HepG2 (cell line): ENCODE measurements around the gene PDZD7. TPM values are rescaled to one million over a fixed set of nuclear protein-coding genes. Genes with fewer than 3 reads are reported as not detected.

ENCODE experiments used
- ATAC-seq: fragments of 200-7000 bp; cut with Tn5 transposase; 3 replicates; pipeline ENCODE4 v1.9.1; 2020; ENCODE audit warnings: mild to moderate bottlenecking, moderate library complexity
- BruUV-seq: library from RNA; stranded (reverse); fragments of 400-500 nt; replicated peaks from 2 replicates; lab custom pipeline; 2021; lab: Mats Ljungman, UMichigan
- CTCF ChIA-PET: fragments of 300-600 bp; formaldehyde crosslinking; extraction: SDS; loops from one replicate; lab custom pipeline; 2021; ENCODE audit warnings: low total read pairs, inconsistent platforms, low intra/inter-chr PET ratio; lab: Yijun Ruan, JAX
- POLR2A ChIA-PET: fragments of 350-600 bp; sonication (Branson Sonifier 250); formaldehyde crosslinking; loops from one replicate; lab custom pipeline; 2020; ENCODE audit warnings: antibody characterized with exemption, inconsistent platforms; lab: Yijun Ruan, JAX
- DNase-seq: peaks from one replicate; pipeline ENCODE4 v3.0.0-alpha.2; 2015; ENCODE audit warnings: low spot score
- FAIRE-seq: peaks from 3 replicates; lab custom pipeline; 2011; peaks lifted over from hg19 to GRCh38; lab: Jason Lieb, UNC
- H2AFZ ChIP-seq: one replicate; pipeline ENCODE4 v1.6.1; 2011; ENCODE audit warnings: low read length, inconsistent platforms
- H3K27ac ChIP-seq: fragments of 300-600 bp; 3 replicates; pipeline ENCODE4 v1.8.0; 2011; ENCODE audit warnings: mixed run types, mild to moderate bottlenecking, mixed read lengths, low read length, inconsistent platforms; ENCODE audit not compliant: insufficient read depth; ENCODE audit errors: extremely low read length
- H3K27me3 ChIP-seq, 2 experiments: fragments of 200-600 bp in 1 of 2; 2 replicates in 1 of 2; 3 replicates in 1 of 2; pipeline versions ENCODE4 v1.6.0 to v1.8.0; 2011; ENCODE audit warnings: low read length in 2 of 2, mild to moderate bottlenecking in 2 of 2, moderate library complexity in 2 of 2, inconsistent platforms in 1 of 2; ENCODE audit not compliant: insufficient read depth in 2 of 2, control insufficient read depth in 1 of 2
- H3K36me3 ChIP-seq, 2 experiments: fragments of 200-600 bp in 1 of 2; replicated peaks in 1 of 2; 2 replicates in 1 of 2; 3 replicates in 1 of 2; pipeline versions ENCODE4 v1.5.1 to v1.8.0; 2011; ENCODE audit warnings: low read length in 2 of 2, inconsistent platforms in 1 of 2; ENCODE audit not compliant: insufficient read depth in 2 of 2, control insufficient read depth in 1 of 2
- H3K4me1 ChIP-seq: 2 replicates; pipeline ENCODE4 v1.5.1; 2012; ENCODE audit warnings: low read length, inconsistent platforms; ENCODE audit not compliant: insufficient read depth
- H3K4me2 ChIP-seq: 2 replicates; pipeline ENCODE4 v1.6.0; 2011; ENCODE audit warnings: low read depth, low read length, inconsistent platforms
- H3K4me3 ChIP-seq, 3 experiments: fragments of 200-600 bp in 1 of 3; sonication (generic), shearing (Covaris generic) in 1 of 3; replicated peaks in 1 of 3; 2 replicates each; pipeline ENCODE4 v1.5.1; 2011 to 2016; ENCODE audit warnings: low read length in 3 of 3, inconsistent platforms in 2 of 3, low read depth in 2 of 3, mild to moderate bottlenecking in 2 of 3, control low read depth in 1 of 3, mixed read lengths in 1 of 3; ENCODE audit not compliant: insufficient read depth in 1 of 3
- H3K79me2 ChIP-seq: one replicate; pipeline ENCODE4 v1.6.1; 2011; ENCODE audit warnings: low read length, inconsistent platforms; ENCODE audit not compliant: insufficient read depth
- H3K9ac ChIP-seq: 2 replicates; pipeline ENCODE4 v1.6.0; 2011; ENCODE audit warnings: mild to moderate bottlenecking, low read depth, low read length, inconsistent platforms; ENCODE audit not compliant: insufficient read depth
- H3K9me3 ChIP-seq: 2 replicates; pipeline ENCODE4 v1.5.1; 2012; ENCODE audit warnings: mild to moderate bottlenecking, low read length
- H4K20me1 ChIP-seq: 2 replicates; pipeline ENCODE4 v1.6.0; 2011; ENCODE audit warnings: inconsistent platforms, mild to moderate bottlenecking, low read length, moderate library complexity; ENCODE audit not compliant: insufficient read depth
- AGO2 ChIP-seq: fragments of 200-400 bp; formaldehyde crosslinking; optimal IDR thresholded peaks from 2 replicates; pipeline ENCODE3; 2017; ENCODE audit warnings: mild to moderate bottlenecking, low read depth, low read length, moderate library complexity
- ELK4 ChIP-seq: sonication (generic); formaldehyde crosslinking; IDR thresholded peaks from 2 replicates; pipeline ENCODE4 v1.9.0; 2021; ENCODE audit warnings: missing genetic modification reagents, borderline replicate concordance
- ERF ChIP-seq: IDR thresholded peaks from 2 replicates; pipeline ENCODE4 v1.6.1; 2018; ENCODE audit warnings: missing biosample characterization, missing genetic modification reagents
- GATAD1 ChIP-seq: IDR thresholded peaks from 2 replicates; pipeline ENCODE4 v1.6.1; 2016; ENCODE audit warnings: missing genetic modification reagents, missing compliant biosample characterization
- HDAC2 ChIP-seq: sonication (generic); formaldehyde crosslinking; IDR thresholded peaks from 2 replicates; pipeline ENCODE4 v1.4.0; 2020; ENCODE audit warnings: missing genetic modification reagents
- NFIC ChIP-seq: IDR thresholded peaks from 2 replicates; pipeline ENCODE4 v1.6.1; 2012; ENCODE audit warnings: mild to moderate bottlenecking, low read length, inconsistent platforms
- NFYB ChIP-seq: sonication (generic); formaldehyde crosslinking; IDR thresholded peaks from 2 replicates; pipeline ENCODE4 v1.4.0; 2020; ENCODE audit warnings: missing genetic modification reagents
- NKX3-1 ChIP-seq: sonication (generic); formaldehyde crosslinking; IDR thresholded peaks from 2 replicates; pipeline ENCODE4 v1.5.0; 2020; ENCODE audit warnings: missing genetic modification reagents
- SIN3B ChIP-seq: fragments of 150-350 bp; IDR thresholded peaks from 2 replicates; pipeline ENCODE4 v1.6.1; 2014; ENCODE audit warnings: low read length
- ZNF598 ChIP-seq: sonication (generic); formaldehyde crosslinking; IDR thresholded peaks from 2 replicates; pipeline ENCODE4 v1.5.1; 2020; ENCODE audit warnings: mild to moderate bottlenecking, missing genetic modification reagents, borderline replicate concordance
- ZNF7 ChIP-seq: IDR thresholded peaks from 2 replicates; pipeline ENCODE4 v1.6.1; 2016; ENCODE audit warnings: missing biosample characterization, missing genetic modification reagents
- ZNF766 ChIP-seq: sonication (generic); formaldehyde crosslinking; IDR thresholded peaks from 2 replicates; pipeline ENCODE4 v1.5.0; 2020; ENCODE audit warnings: missing genetic modification reagents, borderline replicate concordance
- WGBS: methylation state at CpG from one replicate; pipeline ENCODE4 v1.1.6; 2017; ENCODE audit warnings: low lambda C conversion rate; 5-methylcytosine and 5-hydroxymethylcytosine counted together
- in situ Hi-C: cut with HindIII; loops from 2 replicates; pipeline ENCODE4 v1.10.0; 2017; ENCODE audit warnings: low pct_unique_long_range_greater_than_20kb; ENCODE audit not compliant: extremely low pct_ligation_motif_present
- intact Hi-C: fragments of 100-400 bp; cut with micrococcal nuclease; formaldehyde crosslinking; loops from one replicate; pipeline ENCODE4 v1.10.0; 2022; ENCODE audit not compliant: unreplicated experiment
- polyA plus RNA-seq, 8 experiments: library from polyadenylated mRNA; depleted of rRNA in 3 of 8; stranded (reverse) in 7 of 8; unstranded in 1 of 8; fragments of >200 nt; fragmentation: Illumina TruSeq in 4 of 8; extraction: Trizol in 4 of 8; gene quantifications; 2 replicates each; pipeline versions ENCODE4 v1.2.1 to v1.2.3, GENCODE V29; 2011 to 2016; ENCODE audit warnings: low read depth in 4 of 8, missing spikeins in 1 of 8, mixed read lengths in 1 of 8; ENCODE audit not compliant: insufficient read depth in 1 of 8
- total RNA-seq, 5 experiments: library from RNA; depleted of rRNA; stranded (reverse); fragments of >200 nt; fragmentation: Illumina TruSeq; extraction: Trizol; gene quantifications; 2 replicates each; pipeline ENCODE4 v1.2.3, GENCODE V29; 2016; ENCODE audit warnings: low read depth in 1 of 5
- TF ChIP-seq, protein P1 (sequence below): sonication (generic); formaldehyde crosslinking; IDR thresholded peaks from 2 replicates; pipeline ENCODE4 v1.4.0; 2020; ENCODE audit warnings: missing genetic modification reagents, low read depth, mild to moderate bottlenecking, borderline replicate concordance
- TF ChIP-seq, protein P2 (sequence below): sonication (generic); formaldehyde crosslinking; conservative IDR thresholded peaks from 2 replicates; pipeline ENCODE4 v1.5.0; 2020; ENCODE audit warnings: missing genetic modification reagents

PDZD7 gene
- total and polyA plus RNA-seq, 2 of the 13 experiments (the other 11 are each of a cell fraction or from before 2014, with no cell fraction given) = 0.58 to 0.73 TPM

DNA sequence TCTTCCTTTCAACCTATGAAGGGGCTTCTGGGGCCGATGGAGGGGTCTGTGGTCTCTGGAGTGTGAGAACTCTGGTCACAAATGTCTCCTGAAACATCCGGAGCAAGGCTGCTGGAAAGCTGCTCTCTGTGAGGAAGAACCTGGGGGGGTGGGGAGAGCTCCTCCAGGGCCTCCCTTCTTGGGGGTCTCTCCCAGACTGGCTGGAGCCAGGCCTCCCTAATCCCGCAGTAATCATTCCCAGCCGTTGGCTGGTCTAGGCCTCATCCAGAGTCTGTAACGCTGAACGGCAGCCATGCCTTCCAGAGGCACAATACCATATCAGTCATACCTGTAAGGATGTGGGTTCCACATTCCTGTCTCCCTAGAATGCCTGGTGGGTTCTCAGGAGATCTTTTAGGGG lies 35.7 kb downstream of the PDZD7 start:
- peaks cover 23% of the 10 kb centered on the region for H3K79me2 ChIP-seq
- FAIRE-seq = no peak
- TF ChIP-seq ELK4 = no peak
- TF ChIP-seq ZNF766 (CRISPR knock-in tag) = no peak
- TF ChIP-seq, protein P1, sequence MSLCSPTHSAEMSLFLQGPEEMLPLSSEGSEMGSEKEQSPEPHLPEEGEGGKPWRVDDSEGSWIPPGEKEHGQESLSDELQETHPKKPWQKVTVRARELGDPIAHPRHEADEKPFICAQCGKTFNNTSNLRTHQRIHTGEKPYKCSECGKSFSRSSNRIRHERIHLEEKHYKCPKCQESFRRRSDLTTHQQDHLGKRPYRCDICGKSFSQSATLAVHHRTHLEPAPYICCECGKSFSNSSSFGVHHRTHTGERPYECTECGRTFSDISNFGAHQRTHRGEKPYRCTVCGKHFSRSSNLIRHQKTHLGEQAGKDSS (CRISPR knock-in tag) = no peak
- no peak for TF ChIP-seq NFYB (CRISPR knock-in tag)
- no peak for TF ChIP-seq GATAD1 (CRISPR knock-in tag)
- no peak for TF ChIP-seq ZNF598 (CRISPR knock-in tag)
- TF ChIP-seq ZNF7 (CRISPR knock-in tag) = no peak
- TF ChIP-seq ERF (CRISPR knock-in tag) = no peak
- no peak for TF ChIP-seq NFIC
- TF ChIP-seq HDAC2 (CRISPR knock-in tag) = no peak
- TF ChIP-seq NKX3-1 (CRISPR knock-in tag) = no peak
- no peak for TF ChIP-seq AGO2
- TF ChIP-seq, protein P2, sequence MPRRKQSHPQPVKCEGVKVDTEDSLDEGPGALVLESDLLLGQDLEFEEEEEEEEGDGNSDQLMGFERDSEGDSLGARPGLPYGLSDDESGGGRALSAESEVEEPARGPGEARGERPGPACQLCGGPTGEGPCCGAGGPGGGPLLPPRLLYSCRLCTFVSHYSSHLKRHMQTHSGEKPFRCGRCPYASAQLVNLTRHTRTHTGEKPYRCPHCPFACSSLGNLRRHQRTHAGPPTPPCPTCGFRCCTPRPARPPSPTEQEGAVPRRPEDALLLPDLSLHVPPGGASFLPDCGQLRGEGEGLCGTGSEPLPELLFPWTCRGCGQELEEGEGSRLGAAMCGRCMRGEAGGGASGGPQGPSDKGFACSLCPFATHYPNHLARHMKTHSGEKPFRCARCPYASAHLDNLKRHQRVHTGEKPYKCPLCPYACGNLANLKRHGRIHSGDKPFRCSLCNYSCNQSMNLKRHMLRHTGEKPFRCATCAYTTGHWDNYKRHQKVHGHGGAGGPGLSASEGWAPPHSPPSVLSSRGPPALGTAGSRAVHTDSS = no peak
- no peak for TF ChIP-seq SIN3B
- H3K36me3 ChIP-seq = peaks cover 16 to 22% of the 10 kb centered on the region in 2 experiments
- H4K20me1 ChIP-seq = no peaks in the 10 kb centered on the region
- 89% methylated on average over 5 of the region's 6 CpGs for WGBS
- BruUV-seq = no TSS peak
- H3K4me2 ChIP-seq = no peak overlapping the region
- H3K27ac ChIP-seq = no peak overlapping the region
- ChIA-PET CTCF (interaction anchor here (8.5 kb wide), 1 partner anchor 17 kb away, joined by 240 read pairs; no protein-coding TSS in a partner anchor), POLR2A (interaction anchor here (0.5 to 23.0 kb wide), 3 partner anchors 14 to 622 kb away, joined by 3 to 277 read pairs (median 124); partner anchors contain the start of gene SEMA4G)
- no peak overlapping the region for H3K9ac ChIP-seq
- intact Hi-C loops (no loop called here), in situ Hi-C loops (no loop called here)
- H3K4me1 ChIP-seq = peaks cover 21% of the 10 kb centered on the region
- H3K27me3 ChIP-seq = no peaks in the 10 kb centered on the region; a peak in 1 of 5 replicates
- H3K9me3 ChIP-seq = no peaks in the 10 kb centered on the region
- ATAC-seq = no peak
- H3K4me3 ChIP-seq = no peak overlapping the region
- DNase-seq = no peak
- H2AFZ ChIP-seq = no peak overlapping the region
